GM12878 (cell line): ENCODE measurements around the gene NGF. TPM values are rescaled to one million over a fixed set of nuclear protein-coding genes. Genes with fewer than 3 reads are reported as not detected.

Experiments used
- ATAC-seq: fragments of 200-7000 bp; cut with Tn5 transposase; 3 replicates; pipeline ENCODE4 v1.9.1; 2020; ENCODE audit warnings: mild to moderate bottlenecking, moderate library complexity
- BruUV-seq: library from RNA; stranded (reverse); fragments of 400-500 nt; replicated peaks from 2 replicates; lab custom pipeline; 2021; lab: Mats Ljungman, UMichigan
- CTCF ChIA-PET: fragments of 300-600 bp; sonication (Branson Sonifier 250); formaldehyde crosslinking; extraction: SDS; loops from one replicate; lab custom pipeline; 2021; ENCODE audit warnings: inconsistent platforms; lab: Yijun Ruan, JAX
- POLR2A ChIA-PET: fragments of 350-600 bp; formaldehyde crosslinking; extraction: SDS; loops from one replicate; lab custom pipeline; 2021; ENCODE audit warnings: inconsistent platforms; lab: Charles Lee
- RAD21 ChIA-PET: fragments of 300-600 bp; sonication (Branson Sonifier 250); formaldehyde crosslinking; loops from one replicate; lab custom pipeline; 2023; ENCODE audit warnings: antibody characterized with exemption; ENCODE audit not compliant: unreplicated experiment; lab: Charles Lee
- SMC1A ChIA-PET: fragments of 300-600 bp; sonication (Branson Sonifier 250); formaldehyde crosslinking; loops from one replicate; lab custom pipeline; 2023; ENCODE audit not compliant: unreplicated experiment, uncharacterized antibody; lab: Charles Lee
- DNase-seq: peaks from one replicate; pipeline ENCODE4 v3.0.0-alpha.2; 2011; ENCODE audit warnings: low read depth, low spot score
- FAIRE-seq: peaks from 3 replicates; lab custom pipeline; 2011; peaks lifted over from hg19 to GRCh38; lab: Jason Lieb, UNC
- H2AFZ ChIP-seq: 2 replicates; pipeline ENCODE4 v1.6.0; 2011; ENCODE audit warnings: low read depth, low read length, control low read depth; ENCODE audit not compliant: control insufficient read depth
- H3K27ac ChIP-seq: 2 replicates; pipeline ENCODE4 v1.5.1; 2011; ENCODE audit warnings: control low read depth; ENCODE audit not compliant: control insufficient read depth, insufficient read depth
- H3K27me3 ChIP-seq, 2 experiments: replicated peaks in 1 of 2; 2 replicates each; pipeline versions ENCODE4 v1.6.0 to v1.6.1; 2011; ENCODE audit warnings: low read length in 1 of 2; ENCODE audit not compliant: control insufficient read depth in 2 of 2, insufficient read depth in 2 of 2
- H3K36me3 ChIP-seq, 2 experiments: 2 replicates each; pipeline ENCODE4 v1.5.1; 2011; ENCODE audit warnings: low read length in 1 of 2; ENCODE audit not compliant: control insufficient read depth in 2 of 2, insufficient read depth in 2 of 2
- H3K4me1 ChIP-seq: 2 replicates; pipeline ENCODE4 v1.6.1; 2011; ENCODE audit warnings: mild to moderate bottlenecking, low read length, moderate library complexity, mixed read lengths; ENCODE audit not compliant: control insufficient read depth, insufficient read depth
- H3K4me2 ChIP-seq: 2 replicates; pipeline ENCODE4 v1.6.0; 2011; ENCODE audit warnings: control low read depth; ENCODE audit not compliant: control insufficient read depth, insufficient read depth
- H3K4me3 ChIP-seq: fragments of 200-600 bp; sonication (generic); 2 replicates; pipeline ENCODE4 v1.5.1; 2016
- H3K79me2 ChIP-seq: 2 replicates; pipeline ENCODE4 v1.6.0; 2011; ENCODE audit warnings: low read length; ENCODE audit not compliant: control insufficient read depth, insufficient read depth
- H3K9ac ChIP-seq: 2 replicates; pipeline ENCODE4 v1.8.0; 2011; ENCODE audit warnings: low read length, control low read depth, mixed read lengths; ENCODE audit not compliant: control insufficient read depth, insufficient read depth
- H3K9me3 ChIP-seq: replicated peaks from 3 replicates; pipeline ENCODE4 v1.5.1; 2011; ENCODE audit warnings: mild to moderate bottlenecking, low read length; ENCODE audit not compliant: control insufficient read depth, insufficient read depth
- H4K20me1 ChIP-seq: 2 replicates; pipeline ENCODE4 v1.6.0; 2011; ENCODE audit not compliant: control insufficient read depth, insufficient read depth
- CTCF ChIP-seq, 3 experiments: IDR thresholded peaks in 2 of 3; conservative IDR thresholded peaks in 1 of 3; 2 replicates each; pipeline ENCODE4 v1.5.1; 2011; ENCODE audit warnings: low read depth in 3 of 3, low read length in 3 of 3, mild to moderate bottlenecking in 3 of 3, control low read depth in 2 of 3, moderate library complexity in 2 of 3, inconsistent platforms in 1 of 3, mixed read lengths in 1 of 3; ENCODE audit not compliant: control insufficient read depth in 2 of 3, insufficient read depth in 1 of 3; ENCODE audit errors: extremely low read depth in 1 of 3
- DPF2 ChIP-seq: fragments of 450-650 bp; IDR thresholded peaks from 2 replicates; pipeline ENCODE4 v1.6.1; 2017; ENCODE audit warnings: mild to moderate bottlenecking
- HDGF ChIP-seq: fragments of 450-650 bp; IDR thresholded peaks from 2 replicates; pipeline ENCODE4 v1.6.1; 2016; ENCODE audit warnings: antibody characterized with exemption
- IKZF2 ChIP-seq, 2 experiments: fragments of 450-650 bp; IDR thresholded peaks; 2 replicates each; pipeline ENCODE4 v1.6.1; 2017; ENCODE audit warnings: mild to moderate bottlenecking in 2 of 2, moderate library complexity in 2 of 2
- IRF4 ChIP-seq: IDR thresholded peaks from 2 replicates; pipeline ENCODE4 v1.6.1; 2011; ENCODE audit warnings: low read depth, low read length
- LARP7 ChIP-seq: fragments of 450-650 bp; IDR thresholded peaks from 2 replicates; pipeline ENCODE4 v1.6.1; 2017; ENCODE audit warnings: mild to moderate bottlenecking
- PAX5 ChIP-seq: IDR thresholded peaks from 2 replicates; pipeline ENCODE4 v1.6.1; 2011; ENCODE audit warnings: low read depth, low read length, borderline replicate concordance
- RB1 ChIP-seq: fragments of 450-650 bp; formaldehyde crosslinking; IDR thresholded peaks from 2 replicates; pipeline ENCODE4 v1.6.1; 2017; ENCODE audit warnings: mild to moderate bottlenecking, borderline replicate concordance
- RUNX3 ChIP-seq: IDR thresholded peaks from 2 replicates; pipeline ENCODE4 v1.6.1; 2012; ENCODE audit warnings: low read length, inconsistent platforms
- SP1 ChIP-seq: IDR thresholded peaks from one replicate; pipeline ENCODE4 v1.6.1; 2011; ENCODE audit warnings: low read depth, low read length
- SREBF1 ChIP-seq: IDR thresholded peaks from 2 replicates; pipeline ENCODE4 v1.6.1; 2012; ENCODE audit warnings: mild to moderate bottlenecking, low read length
- YY1 ChIP-seq: IDR thresholded peaks from 2 replicates; pipeline ENCODE4 v1.6.1; 2011; ENCODE audit warnings: low read depth, mild to moderate bottlenecking, low read length
- ZNF207 ChIP-seq: fragments of 450-650 bp; IDR thresholded peaks from 2 replicates; pipeline ENCODE4 v1.6.1; 2014; ENCODE audit warnings: antibody characterized with exemption, mild to moderate bottlenecking, borderline replicate concordance
- ZNF592 ChIP-seq: fragments of 450-650 bp; IDR thresholded peaks from 2 replicates; pipeline ENCODE4 v1.6.1; 2017; ENCODE audit warnings: mild to moderate bottlenecking, moderate library complexity
- WGBS: methylation state at CpG from one replicate; pipeline ENCODE4 v1.1.6; 2016; ENCODE audit warnings: low lambda C conversion rate; ENCODE audit not compliant: insufficient replicate concordance, insufficient coverage; ENCODE audit errors: missing lambda C conversion rate; 5-methylcytosine and 5-hydroxymethylcytosine counted together
- in situ Hi-C: fragments of 300-500 bp; cut with MboI; formaldehyde crosslinking; loops from 9 replicates; pipeline ENCODE4 v1.14.3; 2018; ENCODE audit warnings: mixed read lengths
- intact Hi-C: fragments of 100-400 bp; cut with micrococcal nuclease; formaldehyde crosslinking; loops from one replicate; pipeline ENCODE4 v1.14.2; 2022; ENCODE audit not compliant: unreplicated experiment
- polyA plus RNA-seq, 11 experiments: library from polyadenylated mRNA; depleted of rRNA in 4 of 11; unstranded in 6 of 11; stranded (reverse) in 5 of 11; fragments of >200 nt; fragmentation: Nextera tagmentation in 4 of 11; fragmentation: Illumina TruSeq in 1 of 11; extraction: Ambion mirVana in 4 of 11; extraction: Trizol in 1 of 11; gene quantifications; 1 replicate in 1 of 11; 2 replicates in 10 of 11; pipeline versions ENCODE4 v1.2.1 to v1.2.3, GENCODE V29; 2011 to 2016; ENCODE audit warnings: inconsistent platforms in 2 of 11, missing spikeins in 2 of 11, low read depth in 1 of 11
- total RNA-seq, 4 experiments: library from RNA; depleted of rRNA in 3 of 4; stranded (reverse); fragments of >200 nt in 3 of 4; fragmentation: Illumina TruSeq in 1 of 4; extraction: Trizol in 1 of 4; gene quantifications; 2 replicates each; pipeline versions ENCODE4 v1.2.1 to v1.2.3, GENCODE V29; 2013 to 2021
- TF ChIP-seq, protein P1 (sequence below): fragments of 450-650 bp; IDR thresholded peaks from 2 replicates; pipeline ENCODE4 v1.6.1; 2017; ENCODE audit warnings: borderline replicate concordance
- TF ChIP-seq, protein P2 (sequence below): fragments of 450-650 bp; IDR thresholded peaks from 2 replicates; pipeline ENCODE4 v1.6.1; 2017; ENCODE audit warnings: mild to moderate bottlenecking, low read depth, inconsistent platforms; ENCODE audit not compliant: poor library complexity, severe bottlenecking

NGF gene
- total and polyA plus RNA-seq, 10 of the 15 experiments (the other 5 are each of a cell fraction or from before 2014, with no cell fraction given), result not detected

DNA sequence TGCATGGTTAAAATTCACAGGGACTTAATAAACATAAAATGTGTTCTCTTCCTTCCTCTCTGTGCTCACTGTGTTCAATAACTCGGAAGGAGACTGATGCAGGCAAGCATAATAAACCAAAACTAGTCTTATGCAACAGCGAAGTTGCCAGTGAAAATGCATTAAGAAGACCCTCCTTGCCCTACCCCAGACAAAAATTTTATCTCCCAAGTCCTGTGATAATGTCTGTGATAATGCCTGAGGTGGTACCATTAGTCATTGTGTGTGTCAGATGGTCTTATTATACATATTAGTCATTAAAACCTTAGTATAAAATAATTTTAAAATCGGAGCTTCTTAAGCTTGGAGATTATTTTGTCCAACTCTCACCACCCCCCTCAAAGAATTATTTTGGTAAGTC, 97.8 kb downstream of the NGF start (continued):
- TF ChIP-seq HDGF, result no peak

GRCh38 chr1:115239426-115239825, 98.6 kb downstream of the NGF start:
- no peak for DNase-seq
- Histone ChIP-seq H3K79me2 (no peaks in the 10 kb centered on the region), H3K9ac (no peak overlapping the region), H3K27ac (no peak overlapping the region), H3K27me3 (peaks cover 0 to 2% of the 10 kb centered on the region in 2 experiments; a peak in 1 of 4 replicates), H2AFZ (no peak overlapping the region), H3K36me3 (no peaks in the 10 kb centered on the region), H4K20me1 (no peaks in the 10 kb centered on the region), H3K4me3 (no peak overlapping the region), H3K4me1 (no peaks in the 10 kb centered on the region), H3K4me2 (no peak overlapping the region)
- ChIA-PET SMC1A (no interaction called here), POLR2A (no interaction called here), CTCF (no interaction called here), RAD21 (no interaction called here)
- FAIRE-seq, result no peak
- no TSS peak for BruUV-seq
- in situ Hi-C loops (no loop called here), intact Hi-C loops (no loop called here)
- 0% methylated on average over 1 of the region's 1 CpG for WGBS
- no peak for ATAC-seq
- no peak for TF ChIP-seq RB1
- TF ChIP-seq, protein P1, sequence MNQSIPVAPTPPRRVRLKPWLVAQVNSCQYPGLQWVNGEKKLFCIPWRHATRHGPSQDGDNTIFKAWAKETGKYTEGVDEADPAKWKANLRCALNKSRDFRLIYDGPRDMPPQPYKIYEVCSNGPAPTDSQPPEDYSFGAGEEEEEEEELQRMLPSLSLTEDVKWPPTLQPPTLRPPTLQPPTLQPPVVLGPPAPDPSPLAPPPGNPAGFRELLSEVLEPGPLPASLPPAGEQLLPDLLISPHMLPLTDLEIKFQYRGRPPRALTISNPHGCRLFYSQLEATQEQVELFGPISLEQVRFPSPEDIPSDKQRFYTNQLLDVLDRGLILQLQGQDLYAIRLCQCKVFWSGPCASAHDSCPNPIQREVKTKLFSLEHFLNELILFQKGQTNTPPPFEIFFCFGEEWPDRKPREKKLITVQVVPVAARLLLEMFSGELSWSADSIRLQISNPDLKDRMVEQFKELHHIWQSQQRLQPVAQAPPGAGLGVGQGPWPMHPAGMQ, result no peak
- no peak for TF ChIP-seq RUNX3
- TF ChIP-seq YY1, result no peak
- TF ChIP-seq, protein P2, sequence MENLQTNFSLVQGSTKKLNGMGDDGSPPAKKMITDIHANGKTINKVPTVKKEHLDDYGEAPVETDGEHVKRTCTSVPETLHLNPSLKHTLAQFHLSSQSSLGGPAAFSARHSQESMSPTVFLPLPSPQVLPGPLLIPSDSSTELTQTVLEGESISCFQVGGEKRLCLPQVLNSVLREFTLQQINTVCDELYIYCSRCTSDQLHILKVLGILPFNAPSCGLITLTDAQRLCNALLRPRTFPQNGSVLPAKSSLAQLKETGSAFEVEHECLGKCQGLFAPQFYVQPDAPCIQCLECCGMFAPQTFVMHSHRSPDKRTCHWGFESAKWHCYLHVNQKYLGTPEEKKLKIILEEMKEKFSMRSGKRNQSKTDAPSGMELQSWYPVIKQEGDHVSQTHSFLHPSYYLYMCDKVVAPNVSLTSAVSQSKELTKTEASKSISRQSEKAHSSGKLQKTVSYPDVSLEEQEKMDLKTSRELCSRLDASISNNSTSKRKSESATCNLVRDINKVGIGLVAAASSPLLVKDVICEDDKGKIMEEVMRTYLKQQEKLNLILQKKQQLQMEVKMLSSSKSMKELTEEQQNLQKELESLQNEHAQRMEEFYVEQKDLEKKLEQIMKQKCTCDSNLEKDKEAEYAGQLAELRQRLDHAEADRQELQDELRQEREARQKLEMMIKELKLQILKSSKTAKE, result no peak
- no peak for TF ChIP-seq IKZF2 (IDR thresholded peaks at IDR 0.05)
- no peak for TF ChIP-seq HDGF
- no peak for TF ChIP-seq DPF2
- TF ChIP-seq LARP7, result no peak
- TF ChIP-seq IRF4, result no peak
- TF ChIP-seq CTCF (IDR thresholded peaks at IDR 0.05 in 2 of 3, conservative IDR thresholded peaks at IDR 0.05 in 1 of 3; ENCODE audit: control insufficient read depth in 2 of 3, extremely low read depth in 1 of 3, insufficient read depth in 1 of 3, low read depth in 3 of 3, low read length in 3 of 3), result no peak
- no peak for TF ChIP-seq ZNF207
- no peak for TF ChIP-seq PAX5
- TF ChIP-seq SP1, result no peak
- TF ChIP-seq ZNF592, result no peak
- no peak for TF ChIP-seq SREBF1
- TF ChIP-seq, all 136 proteins: peak for 0
- H3K9me3 ChIP-seq, result no peaks in the 10 kb centered on the region
